ENCODE results near the gene ARHGEF19. TPM values are rescaled to one million over a fixed set of nuclear protein-coding genes. Genes with fewer than 3 reads are reported as not detected.

Gene ARHGEF19
- total RNA-seq, 1 donor from 2014 or later: 29.5 TPM

- no peak for DNase-seq (ENCODE audit: extremely low spot score, unreplicated experiment)
- Mint-ChIP-seq H3K36me3 (no peaks in the 10 kb centered on the region), H3K4me3 (peak overlapping the region; percentile 94), H3K4me1 (ENCODE audit: unreplicated experiment) (peaks cover 11% of the 10 kb centered on the region), H3K9me3 (no peaks in the 10 kb centered on the region), H3K27me3 (no peaks in the 10 kb centered on the region), H3K27ac (peak overlapping the region; percentile 92)
- TF ChIP-seq CTCF (conservative IDR thresholded peaks at IDR 0.05): peak; percentile 46
These were observed 23.6 kb upstream of the ARHGEF19 start for GRCh38 chr1:16235944-16236510.

GRCh38 chr1:16235347-16235746, 22.9 kb upstream of the ARHGEF19 start:
- DNase-seq (ENCODE audit: extremely low spot score, unreplicated experiment): no peak
- Mint-ChIP-seq H3K27ac (no peak overlapping the region), H3K36me3 (no peaks in the 10 kb centered on the region), H3K4me3 (peak overlapping the region; percentile 33), H3K4me1 (ENCODE audit: unreplicated experiment) (peaks cover 10% of the 10 kb centered on the region), H3K9me3 (no peaks in the 10 kb centered on the region), H3K27me3 (no peaks in the 10 kb centered on the region)
- TF ChIP-seq CTCF (conservative IDR thresholded peaks at IDR 0.05): no peak

GRCh38 chr1:16233431-16233830, 21.0 kb upstream of the ARHGEF19 start:
- no peak for TF ChIP-seq CTCF (conservative IDR thresholded peaks at IDR 0.05)
- Mint-ChIP-seq H3K4me3 (no peak overlapping the region), H3K4me1 (ENCODE audit: unreplicated experiment) (peaks cover 8% of the 10 kb centered on the region), H3K9me3 (no peaks in the 10 kb centered on the region), H3K36me3 (no peaks in the 10 kb centered on the region), H3K27ac (no peak overlapping the region), H3K27me3 (peaks cover 13% of the 10 kb centered on the region)
- DNase-seq (ENCODE audit: extremely low spot score, unreplicated experiment): no peak

GRCh38 chr1:16232316-16232710, 19.9 kb upstream of the ARHGEF19 start:
- no peaks in the 10 kb centered on the region for H3K9me3 Mint-ChIP-seq
- DNase-seq (ENCODE audit: extremely low spot score, unreplicated experiment): no peak
- peaks cover 9% of the 10 kb centered on the region for H3K4me1 Mint-ChIP-seq (ENCODE audit: unreplicated experiment)
- TF ChIP-seq CTCF (conservative IDR thresholded peaks at IDR 0.05): no peak
- H3K4me3 Mint-ChIP-seq: no peak overlapping the region
- H3K36me3 Mint-ChIP-seq: no peaks in the 10 kb centered on the region
- H3K27me3 Mint-ChIP-seq: peaks cover 24% of the 10 kb centered on the region
- H3K27ac Mint-ChIP-seq: peak overlapping the region; percentile 56

- TF ChIP-seq CTCF (conservative IDR thresholded peaks at IDR 0.05): no peak
- no peaks in the 10 kb centered on the region for H3K36me3 Mint-ChIP-seq
- H3K9me3 Mint-ChIP-seq: no peaks in the 10 kb centered on the region
- peaks cover 9% of the 10 kb centered on the region for H3K4me1 Mint-ChIP-seq (ENCODE audit: unreplicated experiment)
- DNase-seq (ENCODE audit: extremely low spot score, unreplicated experiment): no peak
- H3K27ac Mint-ChIP-seq: no peak overlapping the region
- H3K27me3 Mint-ChIP-seq: peaks cover 29% of the 10 kb centered on the region
- H3K4me3 Mint-ChIP-seq: no peak overlapping the region
These were observed 19.2 kb upstream of the ARHGEF19 start for GRCh38 chr1:16231331-16232315.

Data from type B pancreatic cell (in vitro differentiated cells).